ENCODE data around the gene VPS13A.
"Not testable (repeated sequence)": the region's sequence is repeated elsewhere in the genome, so short reads cannot be mapped to it uniquely, and the experiment has no call there.

The VPS13A gene

GRCh38 chr9:77426712-77427111, 249.4 kb downstream of the VPS13A start:
- no peak for DNase-seq

- no peak for DNase-seq
These were observed 250.1 kb downstream of the VPS13A start for GRCh38 chr9:77427256-77427927.

DNA sequence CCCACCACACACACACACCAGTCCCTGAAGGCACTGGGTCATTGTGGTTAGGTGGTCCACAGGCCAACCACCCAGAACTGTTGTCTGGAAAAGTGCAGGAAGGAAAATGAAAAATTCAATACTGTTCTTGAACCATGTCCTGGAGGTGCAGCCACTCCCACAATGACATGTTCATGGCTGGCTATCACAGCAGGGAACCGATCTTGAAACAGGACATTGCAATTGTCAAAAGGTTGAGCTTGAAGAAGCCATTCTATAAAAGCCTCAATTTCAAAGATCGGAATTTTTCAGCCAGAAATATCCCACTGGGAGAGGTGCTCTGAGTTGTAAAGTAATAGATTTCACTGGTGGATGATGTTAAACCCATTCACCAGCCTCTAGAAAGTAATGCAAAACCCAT, 252.6 kb downstream of the VPS13A start:
- no peak for DNase-seq

DNA sequence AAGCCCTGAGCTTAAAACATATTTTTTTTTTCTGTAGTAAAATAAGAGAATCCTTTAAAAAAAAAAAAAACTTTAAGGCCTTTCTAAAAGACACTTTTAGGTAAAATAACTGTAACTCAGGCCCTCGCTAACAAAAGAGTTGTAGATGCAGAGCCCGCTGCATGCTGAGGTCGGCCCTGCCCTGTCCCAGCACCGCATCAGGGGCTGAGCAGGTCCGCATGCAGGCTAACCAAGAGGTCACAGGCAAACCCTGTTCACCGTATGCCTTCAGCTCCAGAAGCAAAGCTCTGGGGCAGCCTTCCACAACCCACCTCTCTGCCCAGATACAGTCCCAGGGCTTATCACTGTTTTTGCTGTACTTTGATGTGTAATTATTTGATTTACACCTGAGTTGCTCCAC, 254.7 kb downstream of the VPS13A start:
- DNase-seq, result no peak

GRCh38 chr9:77433675-77434445, 256.5 kb downstream of the VPS13A start:
- peak; percentile 31 for DNase-seq

- DNase-seq, result no peak
These were observed 257.9 kb downstream of the VPS13A start for GRCh38 chr9:77435277-77435676.

DNA sequence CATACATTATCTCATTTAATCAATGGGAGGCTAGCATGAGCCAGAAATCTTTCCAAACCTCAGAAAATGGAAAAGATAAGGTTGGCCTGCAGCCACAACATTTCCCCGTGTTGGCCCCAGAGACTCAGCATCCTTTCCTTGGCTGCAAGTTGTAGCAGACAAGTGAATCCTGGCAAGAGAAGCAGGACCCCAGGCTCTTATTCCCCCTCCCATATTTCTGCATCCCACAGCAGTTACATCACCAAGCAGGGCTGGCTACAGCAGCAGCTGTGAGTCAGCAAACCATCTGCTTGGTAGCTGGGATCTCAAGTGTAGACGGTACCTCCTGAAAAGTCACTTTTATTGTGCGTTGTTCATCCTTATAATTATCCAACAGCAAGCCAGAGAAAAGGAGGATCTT, 258.4 kb downstream of the VPS13A start:
- DNase-seq, result no peak

DNA sequence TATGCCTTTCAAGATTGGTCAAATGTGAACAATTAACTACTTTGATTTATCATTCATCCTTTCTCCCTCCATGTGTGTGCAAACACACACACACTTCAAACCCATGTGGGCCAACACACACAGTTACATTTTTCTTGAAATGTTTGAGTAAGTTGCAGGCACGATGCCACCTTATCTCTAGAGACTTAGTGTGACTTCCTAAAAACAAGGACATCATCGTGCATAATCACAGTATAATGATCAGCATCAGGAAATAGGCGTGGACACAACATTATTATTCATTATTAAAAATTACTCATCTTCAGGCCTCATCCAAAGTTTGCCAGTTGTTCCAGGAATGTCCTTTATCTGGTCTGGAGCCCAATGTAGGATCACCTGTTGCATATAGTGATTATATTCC, 261.3 kb downstream of the VPS13A start:
- no peak for DNase-seq

- DNase-seq, result no peak
These were observed 262.7 kb downstream of the VPS13A start for GRCh38 chr9:77440057-77440456.

GRCh38 chr9:77441124-77441523, 263.8 kb downstream of the VPS13A start:
- not testable (repeated sequence) for DNase-seq

- DNase-seq, result no peak
These were observed 265.1 kb downstream of the VPS13A start for GRCh38 chr9:77442436-77442835.

GRCh38 chr9:77447646-77448045, 270.3 kb downstream of the VPS13A start:
- no peak for DNase-seq

DNA sequence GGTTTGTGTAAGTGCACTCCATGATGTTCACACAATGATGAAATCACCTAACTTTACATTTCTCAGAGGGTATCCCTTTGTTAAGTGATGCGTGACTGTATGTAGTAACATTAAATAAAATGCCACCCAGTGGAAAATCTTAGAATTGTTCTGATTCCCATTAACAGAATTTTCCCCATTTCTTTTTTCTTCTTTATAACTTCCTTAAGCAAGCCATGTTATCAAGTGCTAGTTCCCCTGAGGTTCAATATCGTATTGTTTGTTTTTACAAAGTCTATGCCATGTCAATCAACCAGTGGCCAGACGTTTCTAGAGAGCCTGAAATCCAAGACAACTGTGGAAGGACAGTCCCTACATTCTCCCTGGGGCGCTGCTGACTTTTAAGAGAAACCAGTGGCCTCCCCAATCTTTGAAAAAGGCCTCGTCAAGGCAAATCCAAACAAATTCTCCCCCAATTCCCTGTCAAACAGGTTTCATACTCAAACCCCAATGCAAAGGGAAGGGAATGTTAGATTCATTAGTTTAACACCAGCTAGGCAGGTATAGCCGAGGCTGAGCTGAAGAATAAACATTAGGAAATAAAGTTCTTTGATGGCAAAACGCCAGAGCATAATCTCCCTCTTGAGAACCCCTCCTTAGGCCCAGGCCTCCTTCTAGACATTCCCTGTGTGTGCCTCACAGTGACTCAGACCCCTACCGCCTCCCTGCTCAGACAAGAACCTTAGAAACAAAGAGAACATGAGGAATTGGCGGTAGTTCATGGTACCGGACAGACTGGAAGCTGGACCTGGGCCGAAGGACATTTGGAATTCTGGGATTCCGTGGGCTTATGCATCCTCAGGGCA, 272.1 kb downstream of the VPS13A start:
- DNase-seq, result no peak

- DNase-seq, result no peak
These were observed 272.7 kb downstream of the VPS13A start for GRCh38 chr9:77450085-77450475.

GRCh38 chr9:77451507-77451906, 274.2 kb downstream of the VPS13A start:
- no peak for DNase-seq

DNA sequence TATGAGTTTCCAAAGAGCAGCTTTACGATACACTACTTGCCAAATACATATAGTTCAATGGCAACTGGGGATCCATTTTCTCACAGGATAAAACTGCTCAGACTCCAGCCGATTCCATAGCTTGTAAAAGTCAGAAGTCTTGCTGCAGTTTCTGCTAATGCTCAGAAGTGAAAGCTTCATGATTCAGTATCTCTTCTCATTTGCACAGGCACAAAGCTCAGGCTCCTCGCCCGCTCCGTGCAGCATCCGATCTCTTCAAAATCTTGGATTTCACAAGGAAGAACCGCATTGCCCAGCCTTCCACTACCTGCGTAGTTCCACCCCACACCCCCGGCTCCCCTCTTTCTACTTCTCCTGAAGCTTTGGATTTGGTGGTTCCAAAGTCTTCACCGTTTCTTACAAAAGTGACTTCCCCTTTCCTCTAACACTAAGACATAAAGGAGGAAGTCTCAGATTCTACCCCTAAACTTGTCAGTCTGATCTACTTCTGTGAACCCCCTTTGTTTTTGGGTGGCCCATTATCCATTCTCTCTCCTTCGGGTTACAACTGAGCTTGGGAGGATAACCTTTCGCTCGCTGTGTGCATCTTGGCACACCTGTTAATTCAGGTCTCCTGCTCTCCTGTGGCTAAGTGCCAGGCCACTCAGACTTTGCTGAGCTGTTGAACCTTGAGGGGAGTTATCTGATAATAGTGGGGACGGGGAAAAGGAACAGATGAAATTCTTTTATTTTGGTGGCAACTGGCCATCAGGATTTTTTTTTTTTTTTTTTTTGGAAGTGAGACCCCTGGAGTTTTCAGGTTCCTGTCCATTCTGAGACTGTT, 276.7 kb downstream of the VPS13A start:
- DNase-seq, result no peak

DNA sequence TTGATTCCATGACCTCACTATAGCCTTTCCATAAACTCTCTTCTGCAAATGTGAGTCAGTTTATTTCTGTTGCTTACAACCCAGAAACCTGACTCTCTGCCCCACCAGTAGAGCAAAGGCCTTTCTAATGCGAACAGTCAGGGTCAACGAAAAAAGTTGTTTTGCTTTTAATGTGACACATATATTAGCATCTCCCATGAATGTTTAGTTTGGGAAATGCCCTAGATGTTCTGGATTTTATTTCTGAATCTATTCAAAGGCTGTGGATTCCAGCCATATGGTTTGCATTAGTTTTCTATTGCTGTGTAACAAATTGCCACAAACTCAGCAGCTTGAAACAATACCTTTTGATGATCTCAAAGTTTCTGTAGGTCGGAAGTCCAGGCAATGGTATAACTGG, 277.3 kb downstream of the VPS13A start:
- DNase-seq, result no peak

GRCh38 chr9:77455312-77455927, 278.1 kb downstream of the VPS13A start:
- peak; percentile 27 for DNase-seq

DNA sequence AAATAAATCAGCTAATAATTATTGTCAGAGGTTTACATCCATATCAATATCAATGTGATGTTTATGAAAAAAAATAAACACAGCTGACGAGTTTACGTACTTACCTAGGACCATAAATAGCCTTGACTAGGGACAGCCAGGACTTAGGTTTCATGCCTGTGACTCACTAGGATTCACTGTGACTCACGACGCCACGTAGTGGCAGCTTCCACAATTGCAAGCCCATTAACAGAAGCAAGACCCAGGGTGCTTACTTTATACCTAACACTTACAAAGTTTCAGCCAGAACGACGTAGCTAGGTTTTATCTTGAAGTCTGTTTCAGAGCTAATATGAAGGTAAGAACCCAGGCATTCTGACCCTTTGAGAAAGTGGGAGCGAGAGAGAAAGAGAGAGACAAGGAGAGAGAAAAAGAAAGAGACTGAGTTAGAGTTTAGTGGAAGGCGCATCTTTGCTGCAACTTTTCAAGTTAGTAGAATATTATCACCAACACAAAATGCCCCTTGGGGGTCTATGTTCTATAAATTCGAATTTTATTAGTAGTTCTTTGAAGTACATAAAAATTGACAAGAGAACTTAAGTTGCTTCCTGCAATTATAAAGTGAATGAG, 279.6 kb downstream of the VPS13A start:
- DNase-seq, result peak; percentile 46

GRCh38 chr9:77457916-77458592, 280.7 kb downstream of the VPS13A start:
- DNase-seq, result peak; percentile 52

GRCh38 chr9:77460938-77461337, 283.6 kb downstream of the VPS13A start:
- DNase-seq, result no peak
